Measurements from ENCODE around the gene DMXL1.
"Not testable (repeated sequence)": the region's sequence is repeated elsewhere in the genome, so short reads cannot be mapped to it uniquely, and the experiment has no call there.

The DMXL1 gene

GRCh38 chr5:119070578-119070827 lies 384 bp upstream of the DMXL1 start:
- DNase-seq (ENCODE audit: low read depth, low spot score): no peak

GRCh38 chr5:119071561-119071995 lies 691 bp downstream of the DMXL1 start:
- no peak for DNase-seq (ENCODE audit: low read depth, low spot score)

- DNase-seq (ENCODE audit: low read depth, low spot score): no peak
These were observed 1.6 kb downstream of the DMXL1 start for GRCh38 chr5:119072496-119072895.

DNA sequence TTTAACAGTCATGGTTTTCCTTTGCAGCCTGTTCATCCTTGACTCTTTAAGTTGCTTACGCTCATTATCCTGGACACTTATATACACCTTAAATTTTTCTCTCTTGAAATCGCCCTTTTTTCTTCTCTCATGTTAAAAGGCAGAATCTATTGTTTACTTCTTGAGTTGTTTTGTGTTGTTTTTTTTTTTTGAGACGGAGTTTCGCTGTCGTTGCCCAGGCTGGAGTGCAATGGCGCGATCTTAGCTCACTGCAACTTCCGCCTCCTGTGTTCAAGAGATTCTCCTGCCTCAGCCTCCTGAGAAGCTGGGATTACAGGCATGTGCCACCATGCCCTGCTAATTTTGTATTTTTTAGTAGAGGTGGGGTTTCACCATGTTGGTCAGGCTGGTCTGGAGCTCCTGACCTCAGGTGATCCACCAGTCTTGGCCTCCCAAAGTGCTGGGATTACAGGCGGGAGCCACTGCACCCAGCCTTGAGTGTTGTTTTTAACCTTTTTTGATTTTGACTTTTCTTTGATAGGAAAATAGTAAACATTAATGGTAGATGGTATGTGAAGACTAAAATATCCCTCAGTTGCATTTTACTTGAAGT lies 3.0 kb downstream of the DMXL1 start:
- not testable (repeated sequence) for DNase-seq (ENCODE audit: low read depth, low spot score)

- no peak for DNase-seq (ENCODE audit: low read depth, low spot score)
These were observed 3.5 kb downstream of the DMXL1 start for GRCh38 chr5:119074419-119074818.

DNA sequence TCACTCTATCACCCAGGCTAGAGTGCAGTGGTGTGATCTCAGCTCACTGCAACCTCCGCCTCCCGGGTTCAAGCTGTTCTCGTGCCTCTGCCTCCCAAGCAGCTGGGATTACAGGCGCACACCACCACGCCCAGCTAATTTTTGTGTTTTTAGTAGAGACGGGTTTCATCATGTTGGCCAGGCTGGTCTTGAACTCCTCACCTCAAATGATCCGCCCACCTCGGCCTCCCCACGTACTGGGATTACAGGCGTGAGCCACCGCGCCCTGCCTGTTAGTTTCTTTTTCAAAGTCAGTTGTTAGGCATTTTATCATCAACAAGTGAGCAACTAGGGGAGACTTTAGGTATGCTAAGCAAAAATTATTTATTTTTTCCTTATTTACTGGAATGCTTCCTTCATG lies 4.4 kb downstream of the DMXL1 start:
- DNase-seq (ENCODE audit: low read depth, low spot score): not testable (repeated sequence)

- no peak for DNase-seq (ENCODE audit: low read depth, low spot score)
These were observed 5.2 kb downstream of the DMXL1 start for GRCh38 chr5:119076080-119076479.

DNA sequence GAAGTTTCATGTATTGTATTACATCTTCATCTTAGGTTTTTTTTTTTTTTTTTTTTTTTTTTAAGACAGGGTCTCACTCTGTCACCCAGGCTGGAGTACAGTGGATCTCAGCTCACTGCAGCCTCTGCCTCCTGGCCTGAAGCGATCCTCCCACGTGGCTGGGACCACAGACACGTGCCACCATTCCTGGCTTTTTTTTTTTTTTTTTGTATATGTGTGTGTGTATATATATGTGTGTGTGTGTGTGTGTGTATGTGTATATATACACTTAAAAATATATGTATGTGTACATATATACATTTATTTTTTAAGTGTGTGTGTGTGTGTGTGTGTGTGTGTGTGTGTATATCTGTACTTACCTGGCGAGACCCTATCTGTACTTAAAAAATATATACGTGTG lies 6.6 kb downstream of the DMXL1 start:
- no peak for DNase-seq (ENCODE audit: low read depth, low spot score)

GRCh38 chr5:119078071-119078846 lies 7.4 kb downstream of the DMXL1 start:
- no peak for DNase-seq (ENCODE audit: low read depth, low spot score)

DNA sequence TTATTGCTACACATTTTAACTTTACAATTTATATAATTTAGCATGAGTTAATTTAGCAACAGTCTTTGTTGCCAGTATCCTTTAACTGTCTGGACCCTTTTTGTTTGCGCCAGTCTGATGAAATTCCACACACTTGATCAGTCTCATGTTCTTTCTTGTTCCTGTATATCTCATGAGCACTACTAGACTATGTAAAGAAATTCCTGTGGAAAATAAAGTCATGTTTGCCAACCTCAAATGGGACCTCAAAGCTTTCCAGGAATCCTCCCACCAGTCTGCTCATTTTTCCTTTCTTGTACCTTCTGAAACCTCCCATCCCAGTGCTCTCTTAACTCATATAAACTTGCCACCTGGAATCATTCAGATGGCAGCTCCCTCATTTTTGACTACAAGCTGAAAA lies 8.0 kb downstream of the DMXL1 start:
- DNase-seq (ENCODE audit: low read depth, low spot score): no peak

GRCh38 chr5:119079318-119079921 lies 8.5 kb downstream of the DMXL1 start:
- DNase-seq (ENCODE audit: low read depth, low spot score): peak; percentile 14

GRCh38 chr5:119080936-119081335 lies 10.0 kb downstream of the DMXL1 start:
- no peak for DNase-seq (ENCODE audit: low read depth, low spot score)

DNA sequence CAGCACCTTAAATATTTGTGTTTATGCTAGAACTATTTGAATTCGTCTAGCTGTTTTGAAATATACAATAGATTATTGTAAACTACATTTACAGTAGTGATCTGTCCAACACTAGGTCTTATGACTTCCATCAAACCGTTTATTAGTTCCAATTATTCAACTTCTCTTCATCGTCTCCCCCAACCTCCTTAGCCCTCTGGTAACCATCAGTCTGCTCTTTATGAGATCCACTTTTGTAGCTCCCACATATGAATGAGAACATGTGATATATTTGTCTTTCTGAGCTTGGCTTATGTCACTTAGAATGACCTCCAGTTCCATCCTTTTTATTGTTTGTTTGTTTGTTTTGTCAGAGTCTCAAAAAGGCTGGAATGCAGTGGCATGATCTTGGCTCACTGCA lies 11.8 kb downstream of the DMXL1 start:
- DNase-seq (ENCODE audit: low read depth, low spot score): no peak

GRCh38 chr5:119083679-119084078 lies 12.8 kb downstream of the DMXL1 start:
- no peak for DNase-seq (ENCODE audit: low read depth, low spot score)

GRCh38 chr5:119088438-119088837 lies 17.6 kb downstream of the DMXL1 start:
- no peak for DNase-seq (ENCODE audit: low read depth, low spot score)

GRCh38 chr5:119095611-119096010 lies 24.7 kb downstream of the DMXL1 start:
- no peak for DNase-seq (ENCODE audit: low read depth, low spot score)

GRCh38 chr5:119105971-119106370 lies 35.1 kb downstream of the DMXL1 start:
- no peak for DNase-seq (ENCODE audit: low read depth, low spot score)

DNA sequence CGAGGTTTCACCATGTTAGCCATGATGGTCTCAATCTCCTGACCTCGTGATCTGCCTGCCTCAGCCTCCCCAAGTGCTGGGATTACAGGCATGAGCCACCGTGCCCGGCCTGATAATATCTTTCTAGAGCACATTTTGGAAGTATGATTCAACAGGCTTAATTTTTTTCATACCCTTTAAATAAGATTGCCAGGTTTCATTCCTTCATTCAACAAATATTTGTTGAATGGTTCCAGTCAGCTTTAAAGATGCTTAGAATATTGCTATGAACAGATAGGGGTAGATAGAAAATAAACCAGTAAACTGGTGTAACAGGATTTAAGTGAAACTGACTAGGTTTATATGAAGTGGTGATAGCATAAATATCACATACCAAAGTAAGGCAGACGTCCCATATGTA lies 41.3 kb downstream of the DMXL1 start:
- DNase-seq (ENCODE audit: low read depth, low spot score): no peak

- DNase-seq (ENCODE audit: low read depth, low spot score): no peak
These were observed 46.4 kb downstream of the DMXL1 start for GRCh38 chr5:119117237-119117636.

GRCh38 chr5:119118000-119118399 lies 47.1 kb downstream of the DMXL1 start:
- DNase-seq (ENCODE audit: low read depth, low spot score): no peak

DNA sequence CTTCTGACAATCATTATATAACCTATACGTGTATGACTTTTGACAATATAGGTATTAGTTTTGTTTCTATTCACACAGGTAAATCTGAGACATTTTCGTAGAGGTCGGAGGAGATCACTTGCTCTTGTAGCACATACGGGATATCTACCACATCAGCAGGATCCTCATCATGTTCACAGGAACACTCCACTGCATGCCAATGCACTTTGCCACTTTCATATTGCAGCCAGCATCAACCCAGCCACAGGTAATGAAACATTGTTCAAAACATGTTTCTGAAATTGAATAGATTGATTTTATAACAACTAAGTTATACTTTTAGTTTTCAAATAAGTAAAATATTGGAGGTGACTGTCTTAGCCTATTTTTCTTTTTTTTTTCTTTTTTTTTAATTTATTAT lies 50.0 kb downstream of the DMXL1 start:
- DNase-seq (ENCODE audit: low read depth, low spot score): no peak

GRCh38 chr5:119122474-119122873 lies 51.6 kb downstream of the DMXL1 start:
- DNase-seq (ENCODE audit: low read depth, low spot score): not testable (repeated sequence)

DNA sequence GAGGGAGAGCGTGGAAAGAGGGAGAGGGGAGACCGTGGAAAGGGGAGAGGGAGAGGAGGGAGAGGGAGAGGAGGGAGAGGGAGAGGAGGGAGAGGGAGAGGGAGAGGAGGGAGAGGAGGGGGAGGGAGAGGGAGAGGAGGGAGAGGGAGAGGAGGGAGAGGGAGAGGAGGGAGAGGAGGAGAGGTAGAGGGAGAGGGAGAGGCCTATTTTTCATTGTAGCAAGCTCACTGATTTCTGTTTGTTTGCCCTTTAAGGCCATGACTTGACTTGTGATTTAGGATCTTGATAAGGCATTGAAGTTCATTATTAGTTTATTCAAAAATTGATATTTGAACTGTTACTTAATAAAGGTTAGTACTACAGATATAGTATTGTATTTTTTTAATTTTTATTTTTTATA lies 52.4 kb downstream of the DMXL1 start:
- no peak for DNase-seq (ENCODE audit: low read depth, low spot score)
